ENCODE data around the gene TMEM204. TPM values are rescaled to one million over a fixed set of nuclear protein-coding genes. Genes with fewer than 3 reads are reported as not detected.

The TMEM204 gene
- total and polyA plus RNA-seq, 8 donors: 2.4 to 9.8 (median 5.0) TPM

GRCh38 chr16:1498899-1499676, 34.4 kb upstream of the TMEM204 start:
- Histone ChIP-seq H3K27ac (no peak overlapping the region), H3K9me3 (no peaks in the 10 kb centered on the region), H3K27me3 (no peaks in the 10 kb centered on the region), H3K4me1 (peaks cover 0 to 5% (median 5%) of the 10 kb centered on the region in 3 donors), H3K36me3 (peaks cover 2 to 33% (median 15%) of the 10 kb centered on the region in 3 donors), H3K4me3 (no peak overlapping the region)
- ATAC-seq: no peak
- WGBS, 2 donors: 93 to 94% methylated on average over 35 of the region's 35 CpGs
- DNase-seq: no peak
- TF ChIP-seq, protein P1, sequence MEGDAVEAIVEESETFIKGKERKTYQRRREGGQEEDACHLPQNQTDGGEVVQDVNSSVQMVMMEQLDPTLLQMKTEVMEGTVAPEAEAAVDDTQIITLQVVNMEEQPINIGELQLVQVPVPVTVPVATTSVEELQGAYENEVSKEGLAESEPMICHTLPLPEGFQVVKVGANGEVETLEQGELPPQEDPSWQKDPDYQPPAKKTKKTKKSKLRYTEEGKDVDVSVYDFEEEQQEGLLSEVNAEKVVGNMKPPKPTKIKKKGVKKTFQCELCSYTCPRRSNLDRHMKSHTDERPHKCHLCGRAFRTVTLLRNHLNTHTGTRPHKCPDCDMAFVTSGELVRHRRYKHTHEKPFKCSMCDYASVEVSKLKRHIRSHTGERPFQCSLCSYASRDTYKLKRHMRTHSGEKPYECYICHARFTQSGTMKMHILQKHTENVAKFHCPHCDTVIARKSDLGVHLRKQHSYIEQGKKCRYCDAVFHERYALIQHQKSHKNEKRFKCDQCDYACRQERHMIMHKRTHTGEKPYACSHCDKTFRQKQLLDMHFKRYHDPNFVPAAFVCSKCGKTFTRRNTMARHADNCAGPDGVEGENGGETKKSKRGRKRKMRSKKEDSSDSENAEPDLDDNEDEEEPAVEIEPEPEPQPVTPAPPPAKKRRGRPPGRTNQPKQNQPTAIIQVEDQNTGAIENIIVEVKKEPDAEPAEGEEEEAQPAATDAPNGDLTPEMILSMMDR (IDR thresholded peaks at IDR 0.05): no peak
- intact Hi-C loops (cut with DNase I): no loop called here
- no peak for FAIRE-seq

DNA sequence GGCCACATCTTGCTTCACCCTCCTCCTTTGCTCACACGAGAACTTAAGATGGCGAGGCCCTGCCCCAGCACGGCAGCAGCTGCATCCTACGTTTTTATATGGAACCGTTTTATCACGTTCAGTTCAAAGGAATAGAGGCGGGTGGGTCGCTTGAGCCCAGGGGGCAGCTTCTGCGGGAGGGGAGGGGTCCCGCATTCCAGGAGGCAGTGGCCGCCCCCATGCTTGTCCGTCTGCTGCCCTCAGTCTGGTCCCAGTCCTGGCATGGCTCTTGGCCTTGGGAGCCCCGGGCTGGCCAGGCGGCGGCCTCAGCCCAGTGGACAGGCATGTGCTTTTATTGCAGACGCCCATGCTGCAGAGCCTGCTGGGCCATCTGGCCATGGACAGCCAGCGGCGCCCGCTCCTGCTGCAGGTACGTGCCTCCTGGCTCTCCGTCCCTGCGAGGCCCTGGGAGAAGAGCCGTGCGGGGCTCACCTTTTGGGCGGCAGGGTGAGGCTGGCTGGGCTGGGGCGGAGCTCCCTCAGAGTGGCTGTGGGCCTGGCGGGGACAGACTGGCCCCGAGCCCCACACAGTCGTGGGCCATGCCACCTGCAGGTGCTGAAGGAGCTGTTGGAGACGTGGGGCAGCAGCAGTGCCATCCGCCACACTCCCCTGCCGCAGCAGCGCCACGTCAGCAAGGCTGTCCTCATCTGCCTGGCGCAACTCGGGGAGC, 33.6 kb upstream of the TMEM204 start:
- TF ChIP-seq, protein P1 (IDR thresholded peaks at IDR 0.05): no peak
- WGBS, 2 donors: 92 to 96% methylated on average over 36 of the region's 36 CpGs
- ATAC-seq (no peak), DNase-seq (peak in 2 of 6 donors; percentile 33 to 70), FAIRE-seq (no peak)
- H3K27me3 ChIP-seq: no peaks in the 10 kb centered on the region
- no peak overlapping the region for H3K27ac ChIP-seq
- no peaks in the 10 kb centered on the region for H3K9me3 ChIP-seq
- intact Hi-C loops (cut with DNase I): no loop called here
- H3K36me3 ChIP-seq: peaks cover 2 to 33% (median 15%) of the 10 kb centered on the region in 3 donors
- H3K4me1 ChIP-seq: no peaks in the 10 kb centered on the region
- H3K4me3 ChIP-seq: no peak overlapping the region

DNA sequence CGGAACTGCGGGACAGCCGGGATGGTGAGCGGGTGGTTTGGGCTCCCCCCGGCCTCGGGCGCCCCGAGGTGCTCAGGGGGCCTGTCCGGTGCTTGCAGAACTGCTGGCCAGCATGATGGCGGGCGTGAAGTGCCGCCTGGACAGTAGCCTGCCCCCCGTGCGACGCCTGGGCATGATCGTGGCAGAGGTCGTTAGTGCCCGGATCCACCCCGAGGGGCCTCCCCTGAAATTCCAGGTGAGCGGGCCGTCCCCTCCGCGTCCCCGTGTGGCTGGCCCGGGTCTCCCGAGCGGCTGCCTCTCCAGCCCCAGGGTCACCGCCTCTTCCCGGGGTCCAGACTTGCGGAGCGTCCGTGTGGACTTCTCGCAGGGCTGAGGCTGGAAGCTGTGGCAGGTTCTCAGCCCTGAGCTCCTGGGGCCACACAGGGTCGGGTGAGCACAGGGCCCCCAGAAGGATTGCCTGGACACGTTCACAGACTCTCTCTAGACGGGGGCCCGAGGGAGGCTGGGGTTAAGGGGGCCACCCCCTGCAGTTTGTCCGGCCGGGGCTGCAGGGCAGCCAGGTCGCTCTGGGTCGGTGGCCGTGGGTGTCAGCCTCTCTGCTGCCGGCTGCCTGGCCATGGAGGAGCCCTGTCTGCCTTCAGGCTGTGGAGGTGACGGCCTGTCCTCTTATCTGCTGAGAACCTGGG, 32.9 kb upstream of the TMEM204 start:
- ATAC-seq: no peak
- Histone ChIP-seq H3K4me3 (no peak overlapping the region), H3K27ac (no peak overlapping the region), H3K4me1 (no peaks in the 10 kb centered on the region), H3K27me3 (no peaks in the 10 kb centered on the region), H3K36me3 (peaks cover 2 to 33% (median 15%) of the 10 kb centered on the region in 3 donors), H3K9me3 (no peaks in the 10 kb centered on the region)
- TF ChIP-seq, protein P1 (IDR thresholded peaks at IDR 0.05): no peak
- intact Hi-C loops (cut with DNase I): no loop called here
- no peak for DNase-seq
- FAIRE-seq: no peak
- 94 to 95% methylated on average over 42 to 44 of the region's 44 CpGs for WGBS, 2 donors

- peaks cover 2 to 33% (median 15%) of the 10 kb centered on the region in 3 donors for H3K36me3 ChIP-seq
- no peaks in the 10 kb centered on the region for H3K9me3 ChIP-seq
- H3K27ac ChIP-seq: no peak overlapping the region
- DNase-seq (no peak), FAIRE-seq (no peak), ATAC-seq (no peak)
- TF ChIP-seq, protein P1 (IDR thresholded peaks at IDR 0.05): no peak
- no peaks in the 10 kb centered on the region for H3K27me3 ChIP-seq
- no peak overlapping the region for H3K4me3 ChIP-seq
- 92 to 95% methylated on average over 23 of the region's 23 CpGs for WGBS, 2 donors
- H3K4me1 ChIP-seq: no peaks in the 10 kb centered on the region
- intact Hi-C loops (cut with DNase I): no loop called here
These were observed 31.8 kb upstream of the TMEM204 start for GRCh38 chr16:1501630-1502029.

Data from pancreas (tissue), 10 donors.